Measurements from ENCODE around the gene MYO3B.

GRCh38 chr2:170249761-170250160 lies 71.8 kb downstream of the MYO3B start:
- TF ChIP-seq CTCF (IDR thresholded peaks at IDR 0.05) (no peak), POLR2A (IDR thresholded peaks at IDR 0.05) (no peak)
